KOPT-K1 (cell line): ENCODE data around the gene PLA2G6.
"Not testable (repeated sequence)": the region's sequence is repeated elsewhere in the genome, so short reads cannot be mapped to it uniquely, and the experiment has no call there.

Source experiments
- H3K27ac ChIP-seq: fragments of 200-600 bp; sonication (generic); 2 replicates; pipeline ENCODE4 v1.5.1; 2016; ENCODE audit warnings: antibody characterized with exemption, mild to moderate bottlenecking, low read depth, low read length; ENCODE audit not compliant: poor library complexity, severe bottlenecking
- H3K36me3 ChIP-seq: fragments of 200-600 bp; sonication (generic); 2 replicates; pipeline ENCODE4 v1.5.1; 2017; ENCODE audit warnings: antibody characterized with exemption, mild to moderate bottlenecking, low read length, moderate library complexity; ENCODE audit not compliant: insufficient read depth
- H3K9me3 ChIP-seq: fragments of 200-600 bp; sonication (generic); 2 replicates; pipeline ENCODE4 v1.5.1; 2017; ENCODE audit warnings: antibody characterized with exemption, low read length, mild to moderate bottlenecking; ENCODE audit not compliant: insufficient read depth, poor library complexity, severe bottlenecking

The PLA2G6 gene

DNA sequence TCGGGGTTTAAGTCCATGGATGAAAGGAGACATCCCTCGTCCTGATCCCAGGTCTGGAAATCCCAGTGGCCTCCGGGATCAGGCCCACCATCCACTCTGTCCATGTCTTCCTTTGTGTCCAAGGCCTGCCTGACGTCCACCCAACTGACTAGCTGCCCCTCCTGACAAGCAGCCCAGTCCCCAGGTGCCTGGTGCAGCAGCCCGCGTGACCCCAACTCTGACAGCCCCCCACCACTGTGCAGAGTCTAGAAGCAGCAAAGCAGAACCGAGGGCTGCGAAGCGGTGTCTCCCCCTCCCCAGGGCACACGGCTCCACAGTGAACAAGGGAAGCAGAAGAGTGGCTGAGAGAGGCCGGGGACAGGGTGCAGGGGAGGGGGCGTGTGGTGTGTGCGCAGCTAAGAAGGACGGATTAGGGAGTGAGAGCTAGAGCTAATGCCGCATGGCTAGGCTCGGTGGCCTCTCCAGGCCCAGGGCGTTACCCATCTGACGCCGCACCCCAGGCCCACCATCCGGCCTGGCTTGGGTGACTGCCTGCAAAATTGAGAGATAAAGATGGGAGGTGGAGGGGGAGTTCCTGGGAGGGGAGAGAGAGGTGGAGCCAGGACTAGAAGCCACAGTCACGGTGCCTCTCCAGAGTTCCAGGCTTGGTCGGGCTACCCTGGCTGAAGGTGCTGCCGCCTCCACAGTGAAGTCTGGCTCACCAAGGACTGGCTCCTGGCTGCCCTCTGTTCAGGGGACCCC lies 54.5 kb downstream of the PLA2G6 start:
- Histone ChIP-seq H3K27ac (no peak overlapping the region), H3K36me3 (peaks cover 37% of the 10 kb centered on the region), H3K9me3 (no peaks in the 10 kb centered on the region)

DNA sequence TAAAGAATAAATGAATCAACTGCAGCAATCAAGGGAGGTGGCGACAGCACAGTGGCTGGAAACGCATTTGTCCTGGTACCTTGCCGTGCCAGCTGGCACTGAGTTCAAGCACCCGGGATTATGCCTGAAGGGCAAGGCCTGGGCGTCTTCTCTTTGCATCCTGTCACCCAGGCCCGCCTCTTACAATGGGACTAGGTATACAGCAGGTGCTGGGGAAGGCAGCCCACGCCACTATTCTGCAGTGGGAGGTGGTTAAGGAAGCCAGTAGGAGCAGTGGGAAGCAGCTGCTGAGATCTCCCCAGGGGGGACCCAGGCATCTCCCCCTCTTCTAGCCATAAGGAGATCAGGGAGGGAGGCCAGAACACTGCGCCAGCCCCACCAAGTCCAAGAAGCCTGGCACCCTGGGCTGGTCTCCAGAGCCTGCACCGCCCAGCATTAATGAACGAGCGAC lies 55.9 kb downstream of the PLA2G6 start:
- no peak overlapping the region for H3K27ac ChIP-seq
- H3K36me3 ChIP-seq: peaks cover 29% of the 10 kb centered on the region

DNA sequence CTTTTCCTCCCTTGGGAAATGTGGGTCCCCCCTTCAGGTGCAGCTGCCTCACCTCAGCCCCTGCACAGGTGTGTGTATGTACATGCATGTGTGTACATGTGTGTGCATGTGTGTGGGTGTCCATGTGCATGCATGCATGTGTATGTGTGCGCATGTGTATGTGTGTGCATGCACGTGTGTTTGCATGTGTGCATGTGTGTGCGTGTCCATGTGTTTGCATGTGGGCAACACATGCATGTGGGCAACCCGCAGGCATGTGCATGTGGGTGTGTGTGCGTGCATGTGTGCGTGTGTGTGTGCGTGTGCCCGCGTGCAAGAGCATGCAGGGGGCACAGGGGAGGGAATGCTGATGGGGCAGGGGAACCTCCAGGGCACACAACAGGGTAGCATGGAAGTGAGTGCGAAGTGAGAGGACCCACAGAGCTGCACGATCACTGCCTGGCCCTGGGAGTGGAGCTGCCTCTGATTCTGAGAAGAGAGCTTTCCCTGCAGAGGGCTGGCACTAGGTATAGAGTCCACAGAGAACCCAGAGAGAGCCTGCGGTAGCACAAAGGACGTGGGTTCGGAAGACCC lies 56.5 kb downstream of the PLA2G6 start:
- H3K9me3 ChIP-seq: no peaks in the 10 kb centered on the region
- no peak overlapping the region for H3K27ac ChIP-seq
- peaks cover 28% of the 10 kb centered on the region for H3K36me3 ChIP-seq

More for the DNA sequence above, 55.9 kb downstream of the PLA2G6 start:
- no peaks in the 10 kb centered on the region for H3K9me3 ChIP-seq

DNA sequence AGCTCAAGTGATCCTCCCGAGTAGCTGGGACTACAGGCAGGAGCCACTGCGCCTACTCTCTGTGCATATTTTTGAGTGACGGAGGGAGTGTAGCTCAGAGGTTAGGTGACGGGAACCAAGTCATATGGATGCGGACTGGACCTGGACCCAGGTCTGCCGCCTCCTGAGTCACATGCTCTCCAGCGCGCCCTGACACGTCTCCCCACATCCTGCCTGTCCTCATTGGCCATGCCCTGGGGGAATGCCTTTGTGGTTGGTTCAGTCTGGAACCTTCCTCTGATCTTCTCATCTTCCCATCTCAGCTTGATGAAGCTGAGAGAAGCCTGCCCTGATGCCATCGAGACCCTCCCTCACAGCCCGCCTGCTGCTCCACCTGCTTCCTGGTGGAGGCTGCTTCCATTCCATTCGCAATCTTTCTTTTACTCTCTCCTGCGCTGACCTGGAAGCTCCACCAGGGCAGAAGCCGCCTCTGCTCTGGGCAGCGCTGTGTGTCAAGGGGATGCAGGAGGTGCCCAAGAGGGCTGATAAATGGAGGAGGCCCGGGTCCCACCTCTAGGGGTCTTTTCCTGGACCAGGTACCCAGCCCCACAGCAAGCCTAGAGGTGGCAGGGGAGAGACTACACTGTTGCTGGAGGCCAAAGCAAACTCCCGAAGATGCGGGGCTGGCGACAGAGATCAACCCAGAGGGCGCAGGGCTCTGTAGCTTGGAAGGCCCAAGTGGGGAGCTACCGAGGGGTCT lies 57.2 kb downstream of the PLA2G6 start:
- H3K36me3 ChIP-seq: peaks cover 21% of the 10 kb centered on the region
- no peaks in the 10 kb centered on the region for H3K9me3 ChIP-seq
- no peak overlapping the region for H3K27ac ChIP-seq

DNA sequence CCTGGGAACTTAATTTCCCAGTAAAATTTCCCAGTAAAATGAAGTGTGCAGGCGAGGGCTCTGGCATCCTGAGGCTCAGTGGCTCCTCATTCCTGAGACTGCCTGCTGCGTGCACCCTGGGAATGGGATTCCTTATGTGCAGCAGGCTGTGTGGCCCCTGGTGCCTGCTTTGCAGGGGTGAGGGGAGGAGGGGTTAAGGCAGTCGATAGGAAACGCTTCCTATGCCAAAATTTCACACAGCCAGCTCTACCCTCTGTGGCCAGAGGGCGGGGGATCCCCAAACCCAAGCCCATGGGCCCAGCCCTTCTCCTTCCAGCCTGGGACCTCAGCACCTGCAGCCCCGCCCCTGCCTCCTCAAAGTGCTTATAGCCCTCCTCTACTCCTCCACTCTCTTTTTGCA lies 59.0 kb downstream of the PLA2G6 start:
- Histone ChIP-seq H3K36me3 (peaks cover 7% of the 10 kb centered on the region; the same call in 1 of the 2 replicates), H3K9me3 (no peaks in the 10 kb centered on the region), H3K27ac (no peak overlapping the region)

DNA sequence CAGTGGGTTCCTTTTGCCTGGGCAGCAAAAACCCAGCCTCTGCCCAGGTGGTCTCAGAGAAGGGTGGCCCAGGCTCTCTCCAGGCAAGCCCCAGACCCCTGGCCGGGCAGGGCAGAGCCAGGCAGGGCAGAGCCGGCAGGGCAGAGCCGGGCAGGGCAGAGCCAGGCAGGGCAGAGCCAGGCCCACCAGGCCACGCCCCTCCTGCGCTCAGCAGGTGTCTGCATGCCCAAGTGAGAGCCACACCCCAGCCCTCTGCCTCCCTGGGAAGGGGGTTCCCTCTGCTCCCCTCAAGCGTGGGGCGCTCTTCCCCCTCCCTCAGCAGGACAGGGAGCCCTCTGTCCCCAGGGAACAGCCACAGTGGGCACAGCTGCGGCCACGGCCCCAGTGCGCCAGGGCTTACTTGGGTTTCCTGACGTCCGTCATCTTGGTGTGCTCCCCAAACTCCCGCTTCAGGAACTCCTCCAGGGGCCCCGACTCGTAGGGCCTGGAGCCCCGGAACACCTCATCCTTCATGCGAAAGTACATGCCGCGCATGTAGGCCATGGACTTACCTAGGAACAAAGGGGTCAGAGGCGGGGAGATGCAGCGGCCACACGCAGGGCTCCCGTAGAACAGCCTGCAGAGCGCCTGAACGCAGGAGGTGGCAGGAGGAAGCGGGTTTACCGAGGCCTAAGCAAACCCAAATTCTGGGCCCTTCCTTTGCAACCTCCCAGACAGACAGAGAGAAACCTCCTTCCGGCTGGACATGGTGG lies 61.1 kb downstream of the PLA2G6 start:
- Histone ChIP-seq H3K36me3 (peaks cover 11% of the 10 kb centered on the region; the same call in 1 of the 2 replicates), H3K9me3 (no peaks in the 10 kb centered on the region), H3K27ac (no peak overlapping the region)

DNA sequence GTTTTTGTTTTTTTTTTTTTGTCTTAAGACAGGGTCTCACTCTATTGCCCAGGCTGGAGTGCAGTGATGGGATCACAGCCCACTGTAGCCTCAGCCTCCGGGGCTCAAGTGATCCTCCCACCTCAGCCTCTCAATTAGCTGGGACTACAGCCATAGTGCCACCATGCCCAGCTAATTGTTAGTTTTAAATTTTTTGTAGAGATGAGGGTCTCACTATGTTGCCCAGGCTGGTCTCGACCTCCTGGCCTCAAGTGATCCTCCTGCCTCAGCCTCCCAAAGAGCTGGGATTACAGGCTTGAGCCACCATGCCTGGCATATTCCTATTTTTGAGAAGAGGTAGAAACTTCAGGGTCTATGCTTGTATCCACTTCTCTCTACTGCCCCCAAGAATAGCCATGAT lies 62.9 kb downstream of the PLA2G6 start:
- not testable (repeated sequence) for H3K9me3 ChIP-seq, H3K27ac ChIP-seq
- H3K36me3 ChIP-seq: peaks cover 13% of the 10 kb centered on the region; the same call in 1 of the 2 replicates

DNA sequence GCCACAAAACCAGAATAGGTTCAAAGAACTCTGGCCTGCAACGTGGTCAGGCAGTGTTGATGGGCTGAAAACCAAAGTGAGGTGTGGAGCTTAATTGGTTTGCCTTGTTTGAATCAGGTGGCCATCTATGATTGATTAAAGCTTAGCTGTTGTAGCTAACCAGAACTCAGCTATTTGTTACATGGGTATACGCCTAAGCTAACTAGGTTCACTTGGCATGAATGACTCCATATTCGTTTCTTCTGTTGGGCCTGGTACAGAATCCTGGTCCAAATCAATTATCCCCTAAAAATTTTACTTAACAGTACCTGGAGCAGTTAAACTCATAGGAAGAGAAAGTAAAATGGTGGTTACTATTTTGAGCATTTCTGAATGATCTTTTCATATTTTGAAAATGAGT lies 63.4 kb downstream of the PLA2G6 start:
- Histone ChIP-seq H3K27ac (no peak overlapping the region), H3K36me3 (peaks cover 19% of the 10 kb centered on the region; the same call in 1 of the 2 replicates), H3K9me3 (no peaks in the 10 kb centered on the region)

DNA sequence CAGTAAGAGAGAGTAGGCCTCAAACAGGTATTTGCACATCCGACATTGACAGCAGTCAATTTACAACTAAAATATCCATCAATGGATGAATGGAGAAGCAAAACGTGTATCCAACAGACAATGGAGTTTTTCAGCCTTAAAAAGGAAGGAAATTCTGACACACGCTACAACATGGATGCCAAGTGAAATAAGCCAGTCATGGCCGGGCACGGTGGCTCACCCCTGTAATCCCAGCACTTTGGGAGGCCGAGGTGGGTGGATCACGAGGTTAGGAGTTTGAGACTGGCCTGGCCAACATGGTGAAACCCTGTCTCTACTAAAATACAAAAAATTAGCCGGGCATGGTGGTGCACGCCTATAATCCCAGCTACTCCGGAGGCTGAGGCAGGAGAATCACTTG lies 64.1 kb downstream of the PLA2G6 start:
- not testable (repeated sequence) for H3K27ac ChIP-seq

DNA sequence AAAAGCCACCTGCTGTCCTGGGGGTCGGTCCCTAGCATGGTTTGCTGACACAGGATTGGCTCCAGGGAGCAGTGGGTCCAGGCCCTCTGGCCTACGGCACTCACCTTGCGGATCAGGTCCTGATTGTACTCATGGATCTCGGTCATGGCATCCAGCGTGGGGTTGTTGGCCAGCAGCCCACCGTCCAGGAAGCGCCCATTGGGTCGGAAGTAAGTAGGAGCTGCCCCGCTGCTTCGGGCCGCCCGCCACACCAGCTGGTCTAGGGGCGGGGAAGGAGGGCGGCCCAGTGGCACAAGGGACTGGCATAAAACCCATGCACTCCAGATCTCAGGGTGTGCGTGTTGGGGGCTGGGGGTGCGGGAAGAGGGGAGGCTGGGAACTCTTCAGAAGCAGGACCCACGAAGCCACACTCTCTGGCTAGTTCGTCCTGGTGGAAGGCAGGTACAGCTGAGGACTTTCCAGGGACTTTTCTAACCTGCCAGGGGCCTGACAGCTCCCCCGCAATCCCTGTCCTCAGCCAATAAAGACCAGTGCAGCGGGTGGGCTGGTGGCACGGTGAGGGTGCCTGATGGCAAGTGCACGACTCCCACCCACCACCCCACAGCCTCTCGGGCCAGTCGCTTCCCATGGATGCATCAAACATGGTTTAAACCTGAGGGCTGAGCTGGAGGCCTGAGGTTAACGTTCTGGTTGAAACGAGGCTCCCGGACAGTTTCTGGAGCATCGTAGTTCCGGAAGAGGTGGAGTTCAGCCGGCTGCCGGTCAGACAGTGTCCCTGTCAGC lies 66.0 kb downstream of the PLA2G6 start:
- Histone ChIP-seq H3K27ac (no peak overlapping the region), H3K36me3 (peaks cover 25% of the 10 kb centered on the region; the same call in 1 of the 2 replicates)

More for the DNA sequence above, 64.1 kb downstream of the PLA2G6 start:
- peaks cover 20% of the 10 kb centered on the region; the same call in 1 of the 2 replicates for H3K36me3 ChIP-seq
- not testable (repeated sequence) for H3K9me3 ChIP-seq

DNA sequence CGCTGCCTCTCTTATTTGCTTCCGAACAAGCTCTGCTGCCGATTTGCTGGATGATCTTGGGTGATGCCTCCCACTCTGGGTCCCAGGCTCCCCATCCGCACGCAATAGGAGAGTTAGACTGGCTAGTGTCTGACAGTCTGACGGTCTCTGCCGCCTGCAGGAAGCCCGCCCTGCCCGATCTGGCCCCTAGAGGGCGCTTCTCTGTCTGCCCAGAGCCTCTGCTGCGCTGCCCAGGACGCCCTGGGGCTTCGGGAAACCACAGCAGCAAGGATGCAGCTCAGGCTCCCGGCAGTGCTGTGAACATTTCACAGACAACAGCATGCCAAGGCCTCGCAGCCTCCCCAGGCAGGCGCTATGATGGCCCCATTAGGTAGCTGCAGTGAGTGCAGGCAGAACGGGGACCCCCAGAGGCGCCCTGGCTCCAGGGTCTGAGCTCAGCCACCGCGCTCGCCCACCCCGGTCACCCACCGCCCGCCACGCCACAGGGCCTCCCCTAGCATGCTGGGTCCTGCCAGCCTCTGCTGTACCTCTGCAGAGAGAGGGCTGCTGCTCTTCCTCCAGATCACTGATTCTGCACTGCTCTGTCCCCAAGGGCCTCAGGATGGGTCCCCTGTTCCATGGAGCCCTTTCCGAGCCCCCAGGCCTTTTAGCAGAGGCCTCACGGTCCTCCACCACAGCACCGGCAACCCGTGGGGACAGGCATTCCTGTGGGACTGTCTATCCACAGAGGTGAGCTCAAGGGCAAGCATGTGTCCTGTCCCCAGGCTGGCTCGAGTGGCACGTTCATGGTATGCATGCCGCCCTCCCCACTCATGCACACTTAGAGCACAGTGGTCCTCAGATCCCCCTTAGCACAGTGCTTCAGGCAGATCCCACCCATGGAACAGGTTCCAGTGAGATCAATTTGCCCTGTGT lies 66.9 kb downstream of the PLA2G6 start:
- H3K36me3 ChIP-seq: peaks cover 25% of the 10 kb centered on the region; the same call in 1 of the 2 replicates
- no peak overlapping the region for H3K27ac ChIP-seq
- no peaks in the 10 kb centered on the region for H3K9me3 ChIP-seq

More for the DNA sequence above, 66.0 kb downstream of the PLA2G6 start:
- H3K9me3 ChIP-seq: no peaks in the 10 kb centered on the region

DNA sequence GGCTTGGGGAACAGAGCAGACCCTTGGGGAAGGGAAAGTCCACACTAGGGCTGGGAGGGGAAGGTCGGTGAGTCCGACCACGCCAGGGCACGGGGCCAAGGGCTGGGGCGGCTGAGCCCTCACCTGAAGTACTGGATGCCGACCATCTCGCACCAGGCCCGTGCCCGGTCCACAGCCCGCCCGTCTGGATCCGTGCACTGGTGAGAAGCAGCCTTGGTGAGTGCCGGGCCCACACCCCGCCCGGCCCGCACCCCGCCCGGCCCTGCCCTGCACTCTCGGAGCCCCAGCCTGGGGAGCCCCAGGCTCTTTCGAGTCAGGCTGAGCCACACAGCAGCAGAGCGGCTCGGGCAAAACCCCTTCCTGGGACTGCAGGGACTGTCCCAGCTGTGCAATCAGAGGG lies 69.2 kb downstream of the PLA2G6 start:
- no peaks in the 10 kb centered on the region for H3K9me3 ChIP-seq
- H3K36me3 ChIP-seq: peaks cover 25% of the 10 kb centered on the region; the same call in 1 of the 2 replicates
- no peak overlapping the region for H3K27ac ChIP-seq

DNA sequence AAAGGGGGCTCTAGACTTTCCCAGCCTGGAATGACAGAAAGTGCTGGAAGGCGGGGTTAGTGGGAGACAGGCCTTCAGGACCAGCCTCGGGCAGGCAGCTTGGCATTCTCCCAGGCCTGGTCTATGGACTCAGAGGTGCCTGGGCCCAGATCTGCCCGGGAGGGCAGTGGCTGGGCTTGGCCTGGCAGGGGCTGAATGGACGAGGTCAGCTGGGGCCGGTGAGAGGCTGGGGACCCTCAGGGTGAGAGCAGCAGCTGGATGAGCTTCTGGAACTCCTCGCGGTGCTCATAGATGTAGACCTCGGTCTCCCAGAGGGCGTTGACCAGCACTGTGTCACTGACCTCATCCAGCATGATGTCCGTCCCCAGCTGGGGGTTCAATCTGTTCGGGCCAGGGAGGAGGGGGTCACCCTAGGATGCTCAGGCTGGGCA lies 69.7 kb downstream of the PLA2G6 start:
- H3K36me3 ChIP-seq: peaks cover 25% of the 10 kb centered on the region; the same call in 1 of the 2 replicates
- no peak overlapping the region for H3K27ac ChIP-seq

More for the DNA sequence above, 69.7 kb downstream of the PLA2G6 start:
- H3K9me3 ChIP-seq: no peaks in the 10 kb centered on the region
